H9 (cell line): ENCODE data around the gene ATAD3C. TPM values are rescaled to one million over a fixed set of nuclear protein-coding genes. Genes with fewer than 3 reads are reported as not detected.
"Not testable (repeated sequence)": the region's sequence is repeated elsewhere in the genome, so short reads cannot be mapped to it uniquely, and the experiment has no call there.

Experiments
- DNase-seq: peaks from one replicate; pipeline ENCODE4 v3.0.0-alpha.2; 2017
- H2AFZ ChIP-seq: one replicate; pipeline ENCODE4 v1.6.1; 2013; ENCODE audit warnings: mild to moderate bottlenecking, low read length, control low read depth, moderate library complexity
- H2AK5ac ChIP-seq: 2 replicates; pipeline ENCODE4 v1.6.1; 2013; ENCODE audit warnings: low read length, control low read depth, mixed read lengths; ENCODE audit not compliant: insufficient read length
- H2BK120ac ChIP-seq: one replicate; pipeline ENCODE4 v1.6.1; 2013; ENCODE audit warnings: low read depth, mild to moderate bottlenecking, low read length, control low read depth, inconsistent platforms; ENCODE audit not compliant: poor library complexity, severe bottlenecking
- H2BK12ac ChIP-seq: 2 replicates; pipeline ENCODE4 v1.6.1; 2013; ENCODE audit warnings: low read length, control low read depth, mixed read lengths, low read depth; ENCODE audit not compliant: insufficient read length
- H2BK15ac ChIP-seq: 2 replicates; pipeline ENCODE4 v1.6.1; 2013; ENCODE audit warnings: low read depth, low read length, control low read depth
- H2BK20ac ChIP-seq: one replicate; pipeline ENCODE4 v1.6.1; 2013; ENCODE audit warnings: low read depth, mild to moderate bottlenecking, low read length, control low read depth, inconsistent platforms; ENCODE audit not compliant: poor library complexity, severe bottlenecking
- H2BK5ac ChIP-seq: 2 replicates; pipeline ENCODE4 v1.6.1; 2013; ENCODE audit warnings: low read length, control low read depth, mixed read lengths; ENCODE audit not compliant: insufficient read length
- H3K14ac ChIP-seq: 2 replicates; pipeline ENCODE4 v1.6.1; 2013; ENCODE audit warnings: low read length, control low read depth; ENCODE audit not compliant: insufficient read depth
- H3K18ac ChIP-seq: 2 replicates; pipeline ENCODE4 v1.6.1; 2013; ENCODE audit warnings: low read depth, mild to moderate bottlenecking, mixed read lengths, low read length, control low read depth; ENCODE audit not compliant: insufficient read length
- H3K23ac ChIP-seq: 2 replicates; pipeline ENCODE4 v1.6.1; 2013; ENCODE audit warnings: low read length, control low read depth, mixed read lengths, low read depth; ENCODE audit not compliant: insufficient read length
- H3K23me2 ChIP-seq: 2 replicates; pipeline ENCODE4 v1.6.1; 2013; ENCODE audit warnings: low read depth, mild to moderate bottlenecking, mixed read lengths, low read length, control low read depth; ENCODE audit not compliant: insufficient read length, poor library complexity, severe bottlenecking
- H3K27ac ChIP-seq: 2 replicates; pipeline ENCODE4 v1.5.1; 2013; ENCODE audit warnings: low read length, control low read depth, mixed read lengths, low read depth; ENCODE audit not compliant: insufficient read length
- H3K27me3 ChIP-seq: 2 replicates; pipeline ENCODE4 v1.6.1; 2013; ENCODE audit warnings: low read length, control low read depth, inconsistent platforms; ENCODE audit not compliant: insufficient read depth
- H3K4ac ChIP-seq: 2 replicates; pipeline ENCODE4 v1.6.1; 2013; ENCODE audit warnings: low read depth, mild to moderate bottlenecking, control low read depth, inconsistent platforms, low read length, moderate library complexity
- H3K4me1 ChIP-seq: 2 replicates; pipeline ENCODE4 v1.6.1; 2013; ENCODE audit warnings: low read length, control low read depth, inconsistent platforms; ENCODE audit not compliant: insufficient read depth
- H3K4me2 ChIP-seq: 2 replicates; pipeline ENCODE4 v1.6.1; 2013; ENCODE audit warnings: low read length, control low read depth, mixed read lengths; ENCODE audit not compliant: insufficient read length, insufficient read depth
- H3K56ac ChIP-seq: 2 replicates; pipeline ENCODE4 v1.6.1; 2013; ENCODE audit warnings: low read depth, mild to moderate bottlenecking, mixed read lengths, low read length, control low read depth; ENCODE audit not compliant: insufficient read length
- H3K79me1 ChIP-seq: 2 replicates; pipeline ENCODE4 v1.6.1; 2013; ENCODE audit warnings: low read depth, mild to moderate bottlenecking, moderate library complexity, low read length, control low read depth, inconsistent platforms; ENCODE audit not compliant: insufficient read depth, poor library complexity, severe bottlenecking
- H3K79me2 ChIP-seq: 2 replicates; pipeline ENCODE4 v1.6.1; 2013; ENCODE audit warnings: low read length, control low read depth, inconsistent platforms; ENCODE audit not compliant: insufficient read depth
- H3K9ac ChIP-seq: 2 replicates; pipeline ENCODE4 v1.6.1; 2013; ENCODE audit warnings: low read length, control low read depth, mixed read lengths; ENCODE audit not compliant: insufficient read length; ENCODE audit errors: extremely low read depth
- H3K9me3 ChIP-seq: one replicate; pipeline ENCODE4 v1.6.1; 2013; ENCODE audit warnings: low read depth, low read length, inconsistent platforms; ENCODE audit not compliant: control insufficient read depth
- H3T11ph ChIP-seq: one replicate; pipeline ENCODE4 v1.6.1; 2013; ENCODE audit warnings: mild to moderate bottlenecking, low read length, control low read depth, inconsistent platforms
- H4K20me1 ChIP-seq: one replicate; pipeline ENCODE4 v1.6.1; 2013; ENCODE audit not compliant: control insufficient read depth, insufficient read length, insufficient read depth
- H4K5ac ChIP-seq: 2 replicates; pipeline ENCODE4 v1.6.1; 2013; ENCODE audit warnings: low read depth, mild to moderate bottlenecking, mixed read lengths, low read length, control low read depth; ENCODE audit not compliant: insufficient read length
- H4K8ac ChIP-seq: replicated peaks from 2 replicates; pipeline ENCODE4 v1.6.1; 2013; ENCODE audit warnings: low read length, control low read depth, mixed read lengths, low read depth; ENCODE audit not compliant: insufficient read length
- H4K91ac ChIP-seq: 2 replicates; pipeline ENCODE4 v1.6.1; 2013; ENCODE audit warnings: low read depth, mild to moderate bottlenecking, moderate library complexity, mixed read lengths, low read length, control low read depth; ENCODE audit not compliant: insufficient read length
- H3K27ac Mint-ChIP-seq, 3 experiments: 2 replicates in 2 of 3; 3 replicates in 1 of 3; pipeline ENCODE4 v1.8.0; 2020 to 2021; ENCODE audit warnings: mixed read lengths in 3 of 3, mild to moderate bottlenecking in 1 of 3, moderate library complexity in 1 of 3
- H3K27me3 Mint-ChIP-seq: 2 replicates; pipeline ENCODE4 v1.8.0; 2021; ENCODE audit warnings: low read depth, mild to moderate bottlenecking, moderate library complexity, mixed read lengths
- H3K36me3 Mint-ChIP-seq, 3 experiments: 2 replicates in 2 of 3; 3 replicates in 1 of 3; pipeline ENCODE4 v1.8.0; 2020 to 2021; ENCODE audit warnings: low read depth in 3 of 3, mixed read lengths in 3 of 3; ENCODE audit not compliant: insufficient read depth in 1 of 3
- H3K4me1 Mint-ChIP-seq, 2 experiments: 2 replicates each; pipeline ENCODE4 v1.8.0; 2020; ENCODE audit warnings: mixed read lengths in 2 of 2
- H3K4me3 Mint-ChIP-seq, 2 experiments: 2 replicates in 1 of 2; 3 replicates in 1 of 2; pipeline ENCODE4 v1.8.0; 2020 to 2021; ENCODE audit warnings: mild to moderate bottlenecking in 2 of 2, mixed read lengths in 2 of 2, moderate library complexity in 1 of 2
- H3K9me3 Mint-ChIP-seq, 2 experiments: 2 replicates in 1 of 2; 3 replicates in 1 of 2; pipeline ENCODE4 v1.8.0; 2020; ENCODE audit warnings: mild to moderate bottlenecking in 2 of 2, mixed read lengths in 2 of 2, moderate library complexity in 1 of 2
- WGBS: extraction: QIAGEN DNeasy Blood & Tissue Kit; methylation state at CpG from one replicate; pipeline ENCODE4 v1.1.7; 2013; ENCODE audit warnings: missing lambda C conversion rate, low lambda C conversion rate, mixed read lengths; ENCODE audit not compliant: insufficient read length; ENCODE audit errors: extremely low coverage; 5-methylcytosine and 5-hydroxymethylcytosine counted together
- total RNA-seq: library from RNA; stranded (reverse); gene quantifications from 2 replicates; pipeline ENCODE4 v1.2.1, GENCODE V29; 2021
- TF ChIP-seq, protein P1 (sequence below): fragments of 200-600 bp; sonication (generic); conservative IDR thresholded peaks from 3 replicates; pipeline ENCODE4 v1.8.0; 2021; ENCODE audit warnings: antibody characterized with exemption, mild to moderate bottlenecking

ATAD3C gene
- total RNA-seq, 1 experiment from 2014 or later, result 7.7 TPM

DNA sequence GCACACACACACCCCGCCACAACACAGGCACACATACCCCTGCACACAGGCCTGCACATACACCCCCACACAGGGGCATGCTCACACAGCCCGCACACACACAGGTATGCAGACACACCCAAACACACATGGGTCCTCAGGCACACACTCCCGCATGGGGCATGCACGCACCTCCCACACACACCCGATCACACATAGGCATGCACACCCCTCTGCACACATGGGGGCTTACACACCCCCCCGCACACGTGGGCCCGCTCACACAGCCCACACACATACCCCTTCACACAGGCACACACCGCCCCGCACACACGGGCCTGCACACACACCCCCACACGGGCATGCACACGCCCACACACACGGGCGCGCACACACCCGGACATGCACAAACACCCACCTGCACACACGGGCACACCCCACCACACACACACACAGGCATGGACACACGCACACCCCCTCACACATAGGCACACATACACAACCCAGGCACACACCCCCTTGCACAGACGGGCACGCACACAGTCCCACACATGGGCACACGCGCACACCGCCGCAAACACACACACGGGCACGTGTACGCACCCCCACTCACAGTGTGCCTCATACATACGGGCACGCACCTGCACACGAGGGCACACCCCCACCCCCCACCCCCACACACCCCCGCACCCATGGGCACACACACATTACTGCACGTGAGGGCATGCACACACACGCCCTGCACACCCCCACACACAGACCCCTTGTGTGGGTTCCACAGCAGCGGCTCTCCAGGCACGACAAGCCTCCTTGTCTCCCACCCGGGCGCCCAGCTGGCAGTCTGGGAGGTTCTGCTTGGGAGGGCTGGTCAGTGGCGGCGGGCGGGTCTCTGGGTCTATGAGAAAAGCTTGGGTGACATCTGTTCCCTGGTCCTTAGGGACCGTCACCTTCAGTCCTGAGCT lies 30.3 kb downstream of the ATAD3C start:
- Histone ChIP-seq H3K9ac (no peak overlapping the region), H3K79me1 (peaks cover 11% of the 10 kb centered on the region), H2AK5ac (no peak overlapping the region), H4K5ac (no peak overlapping the region), H2BK5ac (no peak overlapping the region), H3K9me3 (no peaks in the 10 kb centered on the region), H2BK20ac (no peak overlapping the region), H3K23me2 (no peaks in the 10 kb centered on the region), H3K27ac (no peak overlapping the region), H4K8ac (no peak overlapping the region), H3K18ac (no peak overlapping the region), H3K4me1 (no peaks in the 10 kb centered on the region), H3K27me3 (no peaks in the 10 kb centered on the region), H2BK15ac (no peak overlapping the region), H3T11ph (no peak overlapping the region), H3K4me2 (no peak overlapping the region), H4K20me1 (no peaks in the 10 kb centered on the region), H3K14ac (no peak overlapping the region), H3K23ac (no peak overlapping the region), H2AFZ (no peak overlapping the region), H3K4ac (no peak overlapping the region), H3K79me2 (no peaks in the 10 kb centered on the region; the same call in 1 of the 2 replicates), H2BK12ac (no peak overlapping the region), H4K91ac (no peak overlapping the region), H2BK120ac (no peak overlapping the region), H3K56ac (no peak overlapping the region)
- Mint-ChIP-seq H3K4me3 (peak overlapping the region in 1 of 2 experiments; percentile 57; a peak in 1 of 5 replicates), H3K4me1 (no peaks in the 10 kb centered on the region), H3K27ac (0 out of 7 replicates have a peak overlapping the region, but pooled peaks of 1 of the 3 experiments have one; percentile 44), H3K36me3 (peaks cover 26 to 59% (median 52%) of the 10 kb centered on the region in 3 experiments; a peak in 6 of 7 replicates), H3K27me3 (no peaks in the 10 kb centered on the region), H3K9me3 (no peaks in the 10 kb centered on the region)
- DNase-seq, result no peak
- TF ChIP-seq, protein P1, sequence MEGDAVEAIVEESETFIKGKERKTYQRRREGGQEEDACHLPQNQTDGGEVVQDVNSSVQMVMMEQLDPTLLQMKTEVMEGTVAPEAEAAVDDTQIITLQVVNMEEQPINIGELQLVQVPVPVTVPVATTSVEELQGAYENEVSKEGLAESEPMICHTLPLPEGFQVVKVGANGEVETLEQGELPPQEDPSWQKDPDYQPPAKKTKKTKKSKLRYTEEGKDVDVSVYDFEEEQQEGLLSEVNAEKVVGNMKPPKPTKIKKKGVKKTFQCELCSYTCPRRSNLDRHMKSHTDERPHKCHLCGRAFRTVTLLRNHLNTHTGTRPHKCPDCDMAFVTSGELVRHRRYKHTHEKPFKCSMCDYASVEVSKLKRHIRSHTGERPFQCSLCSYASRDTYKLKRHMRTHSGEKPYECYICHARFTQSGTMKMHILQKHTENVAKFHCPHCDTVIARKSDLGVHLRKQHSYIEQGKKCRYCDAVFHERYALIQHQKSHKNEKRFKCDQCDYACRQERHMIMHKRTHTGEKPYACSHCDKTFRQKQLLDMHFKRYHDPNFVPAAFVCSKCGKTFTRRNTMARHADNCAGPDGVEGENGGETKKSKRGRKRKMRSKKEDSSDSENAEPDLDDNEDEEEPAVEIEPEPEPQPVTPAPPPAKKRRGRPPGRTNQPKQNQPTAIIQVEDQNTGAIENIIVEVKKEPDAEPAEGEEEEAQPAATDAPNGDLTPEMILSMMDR, result no peak
- no CpG with 5 or more reads among the region's 42 CpGs for WGBS

DNA sequence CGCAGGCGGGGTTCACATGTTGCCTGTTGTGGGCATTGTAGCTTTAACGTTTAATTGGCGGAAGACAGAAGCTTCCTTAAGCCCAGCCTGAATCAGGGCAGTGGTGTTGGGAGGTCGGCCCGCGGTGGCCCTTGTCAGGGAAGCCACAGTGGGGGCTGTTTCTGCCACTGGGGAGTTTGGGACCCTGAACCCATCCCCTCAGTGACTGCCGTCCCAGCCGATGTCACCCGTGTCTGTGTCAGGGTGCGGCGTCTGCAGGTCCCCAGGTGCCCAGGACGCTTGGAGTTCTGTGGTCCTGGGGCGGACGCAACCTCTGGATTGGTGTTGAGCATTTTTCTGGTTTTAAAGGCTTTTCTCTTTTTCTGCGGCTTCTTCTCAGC lies 31.0 kb downstream of the ATAD3C start:
- not testable (repeated sequence) for H3K27ac ChIP-seq, H4K20me1 ChIP-seq, H3K4me2 ChIP-seq, H3K79me2 ChIP-seq, H3K4me1 ChIP-seq, H3K27me3 Mint-ChIP-seq, H3K9ac ChIP-seq, H3K18ac ChIP-seq, DNase-seq, H3K4ac ChIP-seq, H2BK120ac ChIP-seq, H3K27ac Mint-ChIP-seq, H2BK15ac ChIP-seq, H2BK12ac ChIP-seq, H3K56ac ChIP-seq, H3K23ac ChIP-seq, H3K9me3 ChIP-seq, H4K5ac ChIP-seq, H3T11ph ChIP-seq, H4K91ac ChIP-seq, H3K14ac ChIP-seq, H3K27me3 ChIP-seq, H3K4me3 Mint-ChIP-seq, H3K23me2 ChIP-seq, H4K8ac ChIP-seq, H2AK5ac ChIP-seq, H2BK5ac ChIP-seq, H3K9me3 Mint-ChIP-seq, H2BK20ac ChIP-seq, H2AFZ ChIP-seq, H3K4me1 Mint-ChIP-seq
- no CpG with 5 or more reads among the region's 16 CpGs for WGBS
- H3K36me3 Mint-ChIP-seq, result peaks cover 24 to 59% (median 52%) of the 10 kb centered on the region in 3 experiments; a peak in 6 of 7 replicates
- H3K79me1 ChIP-seq, result peaks cover 11% of the 10 kb centered on the region
